Mesodermal cell (in vitro differentiated cells): ENCODE results near the gene TBC1D26.
"Not testable (repeated sequence)": the region's sequence is repeated elsewhere in the genome, so short reads cannot be mapped to it uniquely, and the experiment has no call there.

Experiments
- H3K27ac ChIP-seq: 2 replicates; pipeline ENCODE4 v1.7.0; 2013; ENCODE audit warnings: mild to moderate bottlenecking, low read depth, low read length, moderate library complexity; ENCODE audit not compliant: severe bottlenecking
- H3K36me3 ChIP-seq: 2 replicates; pipeline ENCODE4 v1.7.1; 2013; ENCODE audit warnings: mild to moderate bottlenecking, low read length, moderate library complexity; ENCODE audit not compliant: control insufficient read depth, insufficient read depth
- H3K4me1 ChIP-seq: one replicate; pipeline ENCODE4 v1.7.1; 2013; ENCODE audit warnings: mild to moderate bottlenecking, low read length; ENCODE audit not compliant: insufficient read depth, control insufficient read depth, poor library complexity, severe bottlenecking
- H3K4me3 ChIP-seq: 2 replicates; pipeline ENCODE4 v1.7.0; 2013; ENCODE audit warnings: low read length, control low read depth, mild to moderate bottlenecking; ENCODE audit not compliant: insufficient read depth, poor library complexity, severe bottlenecking; ENCODE audit errors: extremely low read depth
- H3K9me3 ChIP-seq: 2 replicates; pipeline ENCODE4 v1.7.1; 2013; ENCODE audit warnings: mild to moderate bottlenecking, low read length, moderate library complexity; ENCODE audit not compliant: control insufficient read depth
- WGBS, 2 experiments: methylation state at CpG; one replicate each; pipeline ENCODE4 v1.1.5; 2013; ENCODE audit warnings: missing lambda C conversion rate in 2 of 2; ENCODE audit not compliant: insufficient coverage in 2 of 2; 5-methylcytosine and 5-hydroxymethylcytosine counted together

TBC1D26 gene

GRCh38 chr17:15716601-15717563, 15.2 kb upstream of the TBC1D26 start:
- WGBS, 2 experiments = 87 to 100% methylated on average over 1 to 3 of the region's 11 CpGs
- H3K9me3 ChIP-seq = peaks cover 32% of the 10 kb centered on the region
- peaks cover 56% of the 10 kb centered on the region for H3K36me3 ChIP-seq
- not testable (repeated sequence) for H3K27ac ChIP-seq, H3K4me3 ChIP-seq, H3K4me1 ChIP-seq

GRCh38 chr17:15730535-15730934, 1.5 kb upstream of the TBC1D26 start:
- H3K4me1 ChIP-seq, H3K4me3 ChIP-seq, H3K9me3 ChIP-seq, H3K27ac ChIP-seq, H3K36me3 ChIP-seq: not testable (repeated sequence)
- WGBS, 2 experiments = no CpG with 5 or more reads among the region's 14 CpGs

GRCh38 chr17:15733174-15733789, 1.2 kb downstream of the TBC1D26 start:
- H3K9me3 ChIP-seq, H3K27ac ChIP-seq, H3K4me1 ChIP-seq, H3K36me3 ChIP-seq, H3K4me3 ChIP-seq: not testable (repeated sequence)
- 100% methylated on average over 1 of the region's 10 CpGs; no CpG with 5 or more reads in 1 of the 2 experiments for WGBS, 2 experiments

GRCh38 chr17:15736578-15736977, 4.5 kb downstream of the TBC1D26 start:
- WGBS, 2 experiments = 58 to 80% methylated on average over 2 of the region's 5 CpGs
- not testable (repeated sequence) for H3K27ac ChIP-seq

GRCh38 chr17:15738066-15738465, 6.0 kb downstream of the TBC1D26 start:
- Histone ChIP-seq H3K27ac (no peak overlapping the region), H3K4me3 (no peak overlapping the region), H3K4me1 (no peaks in the 10 kb centered on the region), H3K36me3 (no peaks in the 10 kb centered on the region), H3K9me3 (no peaks in the 10 kb centered on the region)
- WGBS, 2 experiments = 87 to 97% methylated on average over 6 to 10 of the region's 10 CpGs

More at GRCh38 chr17:15736578-15736977, 4.5 kb downstream of the TBC1D26 start:
- not testable (repeated sequence) for H3K4me3 ChIP-seq, H3K4me1 ChIP-seq, H3K9me3 ChIP-seq, H3K36me3 ChIP-seq

GRCh38 chr17:15739259-15739658, 7.2 kb downstream of the TBC1D26 start:
- not testable (repeated sequence) for H3K9me3 ChIP-seq, H3K27ac ChIP-seq

GRCh38 chr17:15740041-15740440, 8.0 kb downstream of the TBC1D26 start:
- not testable (repeated sequence) for H3K9me3 ChIP-seq, H3K4me3 ChIP-seq, H3K4me1 ChIP-seq, H3K27ac ChIP-seq, H3K36me3 ChIP-seq
- 91 to 100% methylated on average over 1 to 5 of the region's 8 CpGs for WGBS, 2 experiments

More at GRCh38 chr17:15739259-15739658, 7.2 kb downstream of the TBC1D26 start:
- not testable (repeated sequence) for H3K36me3 ChIP-seq, H3K4me1 ChIP-seq, H3K4me3 ChIP-seq
- 95 to 100% methylated on average over 6 to 7 of the region's 11 CpGs for WGBS, 2 experiments

GRCh38 chr17:15740570-15741120, 8.6 kb downstream of the TBC1D26 start:
- Histone ChIP-seq H3K4me3 (no peak overlapping the region), H3K4me1 (no peaks in the 10 kb centered on the region), H3K36me3 (no peaks in the 10 kb centered on the region), H3K27ac (no peak overlapping the region), H3K9me3 (no peaks in the 10 kb centered on the region)
- WGBS, 2 experiments = 92 to 94% methylated on average over 4 to 7 of the region's 7 CpGs

- Histone ChIP-seq H3K4me3 (no peak overlapping the region), H3K36me3 (no peaks in the 10 kb centered on the region), H3K4me1 (no peaks in the 10 kb centered on the region), H3K27ac (no peak overlapping the region), H3K9me3 (no peaks in the 10 kb centered on the region)
- WGBS, 2 experiments = 95 to 98% methylated on average over 5 to 8 of the region's 9 CpGs
Measured at GRCh38 chr17:15741624-15742023, 9.5 kb downstream of the TBC1D26 start.

- 84 to 94% methylated on average over 9 to 12 of the region's 15 CpGs for WGBS, 2 experiments
- Histone ChIP-seq H3K4me1 (no peaks in the 10 kb centered on the region), H3K9me3 (no peaks in the 10 kb centered on the region), H3K36me3 (no peaks in the 10 kb centered on the region), H3K27ac (no peak overlapping the region), H3K4me3 (no peak overlapping the region)
Measured at GRCh38 chr17:15742051-15742795, 10.1 kb downstream of the TBC1D26 start.
